ENCODE results near the gene CNDP2.

Gene CNDP2

GRCh38 chr18:74453016-74453566, 43.1 kb upstream of the CNDP2 start:
- Histone ChIP-seq H3K27me3 (ENCODE audit: insufficient read depth, low read length, poor library complexity) (peaks cover 22% of the 10 kb centered on the region), H3K23ac (ENCODE audit: low read length) (no peak overlapping the region), H3K9ac (ENCODE audit: low read length) (no peak overlapping the region), H4K8ac (ENCODE audit: low read depth, low read length) (no peak overlapping the region), H3K27ac (ENCODE audit: low read depth, low read length) (no peak overlapping the region), H3K4me1 (ENCODE audit: control insufficient read depth, low read depth, low read length) (no peaks in the 10 kb centered on the region), H3K4me2 (ENCODE audit: low read length) (no peak overlapping the region), H3K4ac (ENCODE audit: low read depth, low read length) (no peak overlapping the region), H2AK5ac (ENCODE audit: low read length) (no peak overlapping the region), H3K18ac (ENCODE audit: low read length) (no peak overlapping the region), H2BK120ac (ENCODE audit: low read depth, low read length) (no peak overlapping the region), H3K56ac (ENCODE audit: low read length) (no peak overlapping the region), H3K79me2 (ENCODE audit: control insufficient read depth, insufficient read depth, low read length) (no peaks in the 10 kb centered on the region), H4K5ac (ENCODE audit: low read length) (no peak overlapping the region), H3K4me3 (ENCODE audit: low read length) (no peak overlapping the region), H2BK5ac (ENCODE audit: low read length) (no peak overlapping the region), H3K79me1 (ENCODE audit: low read length) (no peaks in the 10 kb centered on the region), H3K36me3 (ENCODE audit: control insufficient read depth, insufficient read depth, low read length) (no peaks in the 10 kb centered on the region), H2BK15ac (replicated peaks; ENCODE audit: low read depth) (no peak overlapping the region)
- no CpG with 5 or more reads among the region's 7 CpGs for WGBS (ENCODE audit: extremely low coverage, insufficient coverage, low lambda C conversion rate)
- DNase-seq, result no peak

- Histone ChIP-seq H4K5ac (ENCODE audit: low read length) (no peak overlapping the region), H3K27ac (ENCODE audit: low read depth, low read length) (no peak overlapping the region), H3K23ac (ENCODE audit: low read length) (no peak overlapping the region), H3K27me3 (ENCODE audit: insufficient read depth, low read length, poor library complexity) (peaks cover 22% of the 10 kb centered on the region), H3K79me2 (ENCODE audit: control insufficient read depth, insufficient read depth, low read length) (no peaks in the 10 kb centered on the region), H3K4me1 (ENCODE audit: control insufficient read depth, low read depth, low read length) (no peaks in the 10 kb centered on the region), H3K36me3 (ENCODE audit: control insufficient read depth, insufficient read depth, low read length) (no peaks in the 10 kb centered on the region), H2BK15ac (replicated peaks; ENCODE audit: low read depth) (no peak overlapping the region), H2AK5ac (ENCODE audit: low read length) (no peak overlapping the region), H2BK5ac (ENCODE audit: low read length) (no peak overlapping the region), H3K56ac (ENCODE audit: low read length) (no peak overlapping the region), H3K4me2 (ENCODE audit: low read length) (no peak overlapping the region), H4K8ac (ENCODE audit: low read depth, low read length) (no peak overlapping the region), H3K9ac (ENCODE audit: low read length) (no peak overlapping the region), H3K4ac (ENCODE audit: low read depth, low read length) (no peak overlapping the region), H2BK120ac (ENCODE audit: low read depth, low read length) (no peak overlapping the region), H3K18ac (ENCODE audit: low read length) (no peak overlapping the region), H3K79me1 (ENCODE audit: low read length) (no peaks in the 10 kb centered on the region), H3K4me3 (ENCODE audit: low read length) (no peak overlapping the region)
- no CpG with 5 or more reads among the region's 6 CpGs for WGBS (ENCODE audit: extremely low coverage, insufficient coverage, low lambda C conversion rate)
- DNase-seq, result no peak
Measured at GRCh38 chr18:74453642-74454198, 42.4 kb upstream of the CNDP2 start.

GRCh38 chr18:74454279-74454751, 41.8 kb upstream of the CNDP2 start:
- H3K36me3 ChIP-seq (ENCODE audit: control insufficient read depth, insufficient read depth, low read length), result no peaks in the 10 kb centered on the region

GRCh38 chr18:74455386-74455785, 40.8 kb upstream of the CNDP2 start:
- Histone ChIP-seq H3K36me3 (ENCODE audit: control insufficient read depth, insufficient read depth, low read length) (no peaks in the 10 kb centered on the region), H3K79me1 (ENCODE audit: low read length) (no peaks in the 10 kb centered on the region), H4K5ac (ENCODE audit: low read length) (no peak overlapping the region), H3K4me2 (ENCODE audit: low read length) (no peak overlapping the region), H2AK5ac (ENCODE audit: low read length) (no peak overlapping the region), H2BK120ac (ENCODE audit: low read depth, low read length) (no peak overlapping the region), H3K9ac (ENCODE audit: low read length) (no peak overlapping the region), H4K8ac (ENCODE audit: low read depth, low read length) (no peak overlapping the region), H3K4ac (ENCODE audit: low read depth, low read length) (no peak overlapping the region), H2BK15ac (replicated peaks; ENCODE audit: low read depth) (no peak overlapping the region), H2BK5ac (ENCODE audit: low read length) (no peak overlapping the region), H3K27ac (ENCODE audit: low read depth, low read length) (no peak overlapping the region), H3K56ac (ENCODE audit: low read length) (no peak overlapping the region), H3K23ac (ENCODE audit: low read length) (no peak overlapping the region), H3K18ac (ENCODE audit: low read length) (no peak overlapping the region), H3K4me3 (ENCODE audit: low read length) (no peak overlapping the region), H3K79me2 (ENCODE audit: control insufficient read depth, insufficient read depth, low read length) (no peaks in the 10 kb centered on the region), H3K4me1 (ENCODE audit: control insufficient read depth, low read depth, low read length) (no peaks in the 10 kb centered on the region), H3K27me3 (ENCODE audit: insufficient read depth, low read length, poor library complexity) (peaks cover 22% of the 10 kb centered on the region)
- no CpG with 5 or more reads among the region's 10 CpGs for WGBS (ENCODE audit: extremely low coverage, insufficient coverage, low lambda C conversion rate)
- DNase-seq, result no peak

More at GRCh38 chr18:74454279-74454751, 41.8 kb upstream of the CNDP2 start:
- no peak overlapping the region for H3K9ac ChIP-seq (ENCODE audit: low read length)
- H3K23ac ChIP-seq (ENCODE audit: low read length), result no peak overlapping the region
- no peak overlapping the region for H3K4me2 ChIP-seq (ENCODE audit: low read length)
- H2BK15ac ChIP-seq (replicated peaks; ENCODE audit: low read depth), result no peak overlapping the region
- DNase-seq, result no peak
- WGBS (ENCODE audit: extremely low coverage, insufficient coverage, low lambda C conversion rate), result no CpG with 5 or more reads among the region's 9 CpGs
- H3K27me3 ChIP-seq (ENCODE audit: insufficient read depth, low read length, poor library complexity), result peaks cover 22% of the 10 kb centered on the region
- H2AK5ac ChIP-seq (ENCODE audit: low read length), result no peak overlapping the region
- no peak overlapping the region for H3K4me3 ChIP-seq (ENCODE audit: low read length)
- H3K27ac ChIP-seq (ENCODE audit: low read depth, low read length), result no peak overlapping the region
- no peak overlapping the region for H2BK120ac ChIP-seq (ENCODE audit: low read depth, low read length)
- no peaks in the 10 kb centered on the region for H3K79me1 ChIP-seq (ENCODE audit: low read length)
- no peak overlapping the region for H3K18ac ChIP-seq (ENCODE audit: low read length)
- H4K5ac ChIP-seq (ENCODE audit: low read length), result no peak overlapping the region
- H3K56ac ChIP-seq (ENCODE audit: low read length), result no peak overlapping the region
- no peak overlapping the region for H2BK5ac ChIP-seq (ENCODE audit: low read length)
- no peak overlapping the region for H3K4ac ChIP-seq (ENCODE audit: low read depth, low read length)
- no peaks in the 10 kb centered on the region for H3K79me2 ChIP-seq (ENCODE audit: control insufficient read depth, insufficient read depth, low read length)
- H4K8ac ChIP-seq (ENCODE audit: low read depth, low read length), result no peak overlapping the region
- no peaks in the 10 kb centered on the region for H3K4me1 ChIP-seq (ENCODE audit: control insufficient read depth, low read depth, low read length)

- no peak overlapping the region for H3K56ac ChIP-seq (ENCODE audit: low read length)
- WGBS (ENCODE audit: extremely low coverage, insufficient coverage, low lambda C conversion rate), result no CpG with 5 or more reads among the region's 7 CpGs
- H4K5ac ChIP-seq (ENCODE audit: low read length), result no peak overlapping the region
Measured at GRCh38 chr18:74456017-74456348, 40.2 kb upstream of the CNDP2 start.

More at GRCh38 chr18:74456017-74456348, 40.2 kb upstream of the CNDP2 start:
- H3K18ac ChIP-seq (ENCODE audit: low read length), result no peak overlapping the region
- H3K23ac ChIP-seq (ENCODE audit: low read length), result no peak overlapping the region
- no peak overlapping the region for H2AK5ac ChIP-seq (ENCODE audit: low read length)
- H3K27me3 ChIP-seq (ENCODE audit: insufficient read depth, low read length, poor library complexity), result peaks cover 22% of the 10 kb centered on the region
- H3K4ac ChIP-seq (ENCODE audit: low read depth, low read length), result no peak overlapping the region
- no peak overlapping the region for H2BK120ac ChIP-seq (ENCODE audit: low read depth, low read length)
- no peak overlapping the region for H3K4me3 ChIP-seq (ENCODE audit: low read length)
- no peak overlapping the region for H2BK15ac ChIP-seq (replicated peaks; ENCODE audit: low read depth)
- DNase-seq, result no peak
- H3K79me2 ChIP-seq (ENCODE audit: control insufficient read depth, insufficient read depth, low read length), result no peaks in the 10 kb centered on the region
- H2BK5ac ChIP-seq (ENCODE audit: low read length), result no peak overlapping the region
- H3K27ac ChIP-seq (ENCODE audit: low read depth, low read length), result no peak overlapping the region
- H4K8ac ChIP-seq (ENCODE audit: low read depth, low read length), result no peak overlapping the region
- no peaks in the 10 kb centered on the region for H3K79me1 ChIP-seq (ENCODE audit: low read length)
- no peaks in the 10 kb centered on the region for H3K4me1 ChIP-seq (ENCODE audit: control insufficient read depth, low read depth, low read length)
- no peaks in the 10 kb centered on the region for H3K36me3 ChIP-seq (ENCODE audit: control insufficient read depth, insufficient read depth, low read length)
- H3K9ac ChIP-seq (ENCODE audit: low read length), result no peak overlapping the region
- peak overlapping the region; percentile 23 for H3K4me2 ChIP-seq (ENCODE audit: low read length)

All from mesendoderm (in vitro differentiated cells).